Anterior cingulate cortex (tissue), 58 donors: ENCODE data around the gene KMO.

ENCODE experiments used
- DNase-seq, 58 donors: peaks; one replicate each; lab custom pipeline; 2025; lab: John Stamatoyannopoulos, UW

Gene KMO

GRCh38 chr1:241622669-241623068 lies 90.5 kb downstream of the KMO start:
- no peak for DNase-seq

- DNase-seq = no peak
These were observed 92.8 kb downstream of the KMO start for GRCh38 chr1:241624935-241625334.

- no peak for DNase-seq
These were observed 95.5 kb downstream of the KMO start for GRCh38 chr1:241627453-241628259.

DNA sequence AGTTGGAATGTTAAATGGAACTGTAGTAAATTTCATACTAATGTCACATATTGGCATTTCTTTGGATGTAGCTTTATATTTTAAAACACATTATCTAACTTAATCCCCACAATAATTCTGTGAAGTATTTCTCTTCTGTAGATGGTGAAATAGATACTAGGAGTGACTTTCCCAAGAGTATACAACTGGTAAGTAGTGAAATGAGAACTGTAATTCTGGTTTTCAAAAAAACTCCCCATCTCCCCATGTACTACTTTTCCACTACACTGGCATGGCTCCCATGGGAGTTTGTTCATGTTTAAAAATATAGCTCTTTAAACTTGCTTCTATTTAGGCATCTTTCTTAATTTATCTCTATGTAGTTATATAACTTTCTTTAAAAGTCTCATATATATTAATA lies 97.8 kb downstream of the KMO start:
- no peak for DNase-seq

DNA sequence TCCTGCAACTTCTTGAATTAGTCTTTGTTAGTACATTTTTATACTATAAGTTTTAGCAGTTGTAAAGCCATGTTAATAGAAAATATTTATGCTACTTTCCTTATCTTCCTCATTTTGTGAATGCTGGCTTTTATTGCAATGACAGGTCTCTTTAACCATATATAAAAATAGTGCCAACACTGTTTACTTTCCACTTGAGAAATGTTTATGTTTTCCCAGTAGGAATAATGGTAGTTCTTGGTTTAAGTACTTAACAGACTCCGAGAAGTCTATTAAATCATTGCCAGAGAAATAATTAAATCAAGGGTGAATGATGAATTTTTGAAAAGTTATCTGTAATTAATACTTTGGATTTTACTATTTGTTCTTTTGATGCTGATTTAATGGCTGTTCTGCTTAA lies 98.3 kb downstream of the KMO start:
- DNase-seq = no peak

GRCh38 chr1:241630899-241631298 lies 98.7 kb downstream of the KMO start:
- DNase-seq = no peak

GRCh38 chr1:241631674-241632073 lies 99.5 kb downstream of the KMO start:
- DNase-seq = no peak

- no peak for DNase-seq
These were observed 100.8 kb downstream of the KMO start for GRCh38 chr1:241632987-241633386.

GRCh38 chr1:241635556-241636152 lies 103.5 kb downstream of the KMO start:
- DNase-seq = no peak

- DNase-seq = no peak
These were observed 104.1 kb downstream of the KMO start for GRCh38 chr1:241636291-241636690.

DNA sequence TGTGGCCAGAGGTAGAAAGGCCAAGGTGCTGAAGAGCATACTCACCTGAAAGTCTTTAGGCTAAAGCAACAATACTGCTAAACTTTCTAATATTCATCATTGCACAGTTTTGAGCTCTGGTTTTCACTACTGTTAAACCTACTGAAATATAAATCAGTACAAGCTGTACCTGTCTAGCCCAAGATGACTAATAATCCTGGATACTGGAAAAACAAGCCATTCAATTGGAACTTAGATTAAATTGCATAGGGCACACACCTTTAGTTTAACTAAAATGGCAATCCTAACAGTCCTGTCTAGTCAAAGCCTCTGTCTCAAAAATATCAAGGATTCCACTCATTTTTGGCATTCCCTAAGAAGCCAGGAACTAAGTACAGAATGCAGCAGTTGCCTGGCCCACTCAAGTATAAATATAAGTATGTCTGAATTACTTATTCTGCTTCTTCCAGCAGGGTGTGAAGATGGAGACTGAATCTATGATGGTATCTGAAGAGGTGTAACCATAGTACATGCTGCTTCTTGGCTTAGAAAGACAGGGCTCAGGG lies 104.9 kb downstream of the KMO start:
- no peak for DNase-seq

DNA sequence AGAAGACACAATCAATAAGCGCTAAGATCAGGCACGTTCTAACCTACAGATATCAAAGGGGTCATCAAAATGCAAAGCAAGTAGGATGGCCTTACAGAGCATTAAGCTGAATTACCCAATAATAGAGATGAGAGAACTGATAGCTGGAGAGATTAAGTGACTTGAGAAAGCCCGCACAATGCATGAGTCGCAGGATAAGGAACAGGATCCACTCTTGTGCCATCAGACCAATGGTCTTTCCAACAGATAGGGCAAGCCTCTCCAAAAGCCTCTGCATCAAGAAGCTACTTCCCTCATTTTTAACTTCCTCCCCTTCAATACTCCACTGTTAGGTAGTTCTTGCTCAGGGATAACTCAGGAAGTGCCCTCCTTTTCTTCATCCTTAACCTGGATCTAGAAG lies 105.4 kb downstream of the KMO start:
- DNase-seq = no peak

GRCh38 chr1:241638099-241638682 lies 106.0 kb downstream of the KMO start:
- DNase-seq = no peak

DNA sequence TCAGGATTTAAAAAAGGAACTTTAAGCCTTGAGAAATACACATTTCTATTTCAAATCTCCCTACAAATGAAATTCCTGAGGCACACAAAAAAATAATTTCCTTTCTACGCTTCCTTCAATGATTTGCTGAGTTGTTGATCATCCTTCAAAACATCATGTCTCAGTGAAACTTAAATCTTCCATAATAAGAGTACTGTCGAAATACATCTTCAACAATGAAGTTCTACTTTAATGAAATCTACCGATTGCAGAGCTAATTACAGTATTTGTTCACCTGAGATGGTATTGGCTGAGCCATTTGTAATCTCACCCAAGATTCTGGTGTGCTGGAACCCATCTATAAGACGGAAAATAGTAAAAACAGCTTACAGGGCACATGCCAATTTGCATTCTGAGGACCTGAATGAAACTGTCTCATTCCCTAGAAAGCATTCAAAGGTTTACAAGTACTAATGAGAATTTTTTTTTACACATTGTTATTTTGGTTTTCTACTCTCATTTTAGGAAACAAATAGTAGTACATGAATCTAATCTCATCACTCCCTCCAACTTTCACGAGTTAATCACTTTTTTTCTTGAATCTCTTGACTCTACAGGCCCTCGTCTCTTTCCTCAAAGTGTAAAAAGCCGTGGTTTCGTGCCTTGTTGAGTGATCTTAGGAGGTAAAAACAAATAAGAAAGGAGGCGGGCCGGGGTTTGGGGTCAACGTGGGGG lies 106.9 kb downstream of the KMO start:
- DNase-seq = no peak

- DNase-seq = peak in 13 of 58 donors; percentile 11 to 61 (median 49)
These were observed 107.5 kb downstream of the KMO start for GRCh38 chr1:241639623-241640148.

GRCh38 chr1:241640149-241640866 lies 108.1 kb downstream of the KMO start, which contains the start of the genes CHML and OPN3:
Gene CHML (minus strand): TSS chr1:241640369. CDS start chr1:241635766, 4,603 bp downstream.
Gene OPN3 (minus strand): TSS chr1:241640369. CDS start chr1:241640254, 115 bp downstream.
- peak in 57 of 58 donors; percentile 29 to 95 (median 90) for DNase-seq

DNA sequence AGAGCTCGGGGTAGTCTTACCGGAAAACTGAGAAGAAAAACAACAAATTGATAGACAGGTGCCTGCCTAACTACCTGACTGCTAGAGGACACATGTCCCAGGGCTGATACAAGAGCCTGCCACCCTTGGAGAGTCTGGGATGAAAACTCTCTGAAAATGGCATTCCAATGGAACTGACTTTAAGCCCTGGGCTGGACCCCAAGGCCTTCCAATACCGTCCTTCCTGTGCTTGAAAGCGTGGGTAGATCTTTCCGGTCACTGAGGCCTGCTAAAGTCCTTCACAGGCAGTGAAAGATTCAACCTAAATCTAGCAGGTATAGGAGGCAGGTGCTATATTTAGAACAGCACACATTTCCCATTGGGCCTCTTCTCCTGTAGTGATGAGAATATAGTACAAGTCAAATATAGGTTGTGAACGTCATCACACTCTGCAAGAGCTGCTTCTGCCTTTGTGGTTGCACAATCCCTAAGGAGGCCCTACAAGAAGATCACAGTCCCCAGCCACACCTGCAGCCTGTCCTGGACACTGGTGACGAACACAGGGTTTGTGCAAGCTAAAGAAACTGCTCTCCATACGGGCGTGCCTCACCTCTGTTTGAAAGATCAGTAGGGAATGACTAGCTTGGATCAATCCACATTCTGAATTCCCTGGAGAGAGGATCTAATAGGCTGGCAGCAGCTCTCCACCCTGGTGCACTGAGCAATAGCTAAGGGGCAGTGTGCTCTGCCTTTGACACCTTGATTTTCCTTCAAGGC lies 108.9 kb downstream of the KMO start:
- peak in 4 of 58 donors; percentile 13 to 47 (median 16) for DNase-seq

DNA sequence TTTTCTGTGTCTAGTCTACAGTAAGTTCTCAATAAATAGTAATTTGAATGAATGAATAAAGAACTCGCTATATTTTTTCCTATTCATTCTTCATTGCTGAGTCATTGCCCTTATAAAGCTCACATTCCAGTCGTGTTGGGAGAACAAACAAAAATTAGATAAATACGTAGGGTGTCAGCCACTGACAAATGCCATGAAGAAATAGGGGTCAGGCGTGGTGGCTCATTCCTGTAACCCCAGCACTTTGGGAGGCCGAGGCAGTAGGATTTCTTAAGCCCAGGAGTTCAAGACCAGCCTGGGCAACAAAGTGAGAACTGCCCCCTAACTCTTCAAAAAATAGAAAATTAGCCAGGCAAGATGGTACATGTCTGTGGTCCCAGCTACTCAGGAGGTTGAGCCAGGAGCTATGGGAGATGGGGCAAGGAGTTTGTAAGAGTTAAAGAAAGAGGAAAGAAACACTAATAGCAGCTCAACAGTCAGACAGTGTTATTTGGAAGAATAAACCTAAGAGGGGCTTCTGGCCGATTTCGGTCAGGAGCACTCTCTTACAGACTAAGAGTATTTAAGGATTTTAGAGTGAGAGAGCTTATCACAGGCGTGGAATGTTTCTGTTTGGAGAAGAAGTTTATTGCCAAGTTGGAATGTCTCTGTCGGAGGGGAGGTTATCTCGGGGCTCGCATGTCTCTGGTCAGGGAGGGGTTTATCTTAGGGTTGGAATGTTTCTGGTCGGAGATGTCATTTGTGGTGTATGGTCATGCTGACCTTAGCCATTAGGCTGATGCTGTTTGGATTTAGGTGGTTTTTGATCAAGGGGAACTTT lies 109.8 kb downstream of the KMO start:
- DNase-seq = no peak
